CD14-positive monocyte (primary cell): Measurements from ENCODE around the gene PARP9. TPM values are rescaled to one million over a fixed set of nuclear protein-coding genes. Genes with fewer than 3 reads are reported as not detected.

ENCODE experiments used
- DNase-seq, 3 donors: peaks; one replicate each; pipeline ENCODE4 v3.0.0-alpha.2; 2011 to 2022
- H2AFZ ChIP-seq: 2 replicates; pipeline ENCODE4 v1.6.0; 2012; ENCODE audit warnings: mild to moderate bottlenecking, low read depth, low read length, inconsistent platforms; ENCODE audit not compliant: insufficient read depth, poor library complexity, severe bottlenecking
- H3K27ac ChIP-seq, 2 donors: 1 replicate in 1 of 2; 2 replicates in 1 of 2; pipeline ENCODE4 v1.5.1; 2012 to 2013; ENCODE audit warnings: low read length in 2 of 2, control low read depth in 1 of 2, inconsistent platforms in 1 of 2, low read depth in 1 of 2, mild to moderate bottlenecking in 1 of 2
- H3K27me3 ChIP-seq, 2 donors: one replicate each; pipeline versions ENCODE4 v1.6.0 to v1.6.1; 2011 to 2013; ENCODE audit warnings: low read length in 2 of 2; ENCODE audit not compliant: control insufficient read depth in 2 of 2, insufficient read depth in 2 of 2
- H3K36me3 ChIP-seq, 2 donors: replicated peaks in 1 of 2; 1 replicate in 1 of 2; 2 replicates in 1 of 2; pipeline versions ENCODE4 v1.5.1 to v1.6.1; 2012 to 2013; ENCODE audit warnings: low read length in 2 of 2, control low read depth in 1 of 2, inconsistent platforms in 1 of 2, mild to moderate bottlenecking in 1 of 2; ENCODE audit not compliant: insufficient read depth in 2 of 2, control insufficient read depth in 1 of 2
- H3K4me1 ChIP-seq, 2 donors: 1 replicate in 1 of 2; 2 replicates in 1 of 2; pipeline versions ENCODE4 v1.5.1 to v1.6.1; 2012 to 2013; ENCODE audit warnings: low read length in 2 of 2, control low read depth in 1 of 2, inconsistent platforms in 1 of 2, mild to moderate bottlenecking in 1 of 2, moderate library complexity in 1 of 2; ENCODE audit not compliant: insufficient read depth in 2 of 2, control insufficient read depth in 1 of 2
- H3K4me2 ChIP-seq: replicated peaks from 2 replicates; pipeline ENCODE3; 2012; ENCODE audit warnings: low read length, moderate library complexity, mild to moderate bottlenecking; ENCODE audit not compliant: poor library complexity, severe bottlenecking; ENCODE audit errors: extremely low read depth
- H3K4me3 ChIP-seq, 3 experiments: fragments of 200-600 bp in 1 of 3; sonication (generic) in 1 of 3; replicated peaks in 1 of 3; 1 replicate in 2 of 3; 2 replicates in 1 of 3; pipeline ENCODE4 v1.5.1; 2011 to 2013; ENCODE audit warnings: low read length in 3 of 3, mild to moderate bottlenecking in 3 of 3, control low read depth in 2 of 3, low read depth in 2 of 3, inconsistent platforms in 1 of 3, moderate library complexity in 1 of 3
- H3K79me2 ChIP-seq: 2 replicates; pipeline ENCODE4 v1.6.0; 2012; ENCODE audit warnings: mild to moderate bottlenecking, control low read depth, inconsistent platforms, low read length, moderate library complexity; ENCODE audit not compliant: insufficient read depth
- H3K9ac ChIP-seq: 2 replicates; pipeline ENCODE4 v1.6.0; 2017; ENCODE audit warnings: low read length, mild to moderate bottlenecking; ENCODE audit not compliant: insufficient read depth, poor library complexity, severe bottlenecking
- H3K9me3 ChIP-seq, 2 donors: replicated peaks in 1 of 2; 1 replicate in 1 of 2; 2 replicates in 1 of 2; pipeline versions ENCODE4 v1.5.1 to v1.6.1; 2012 to 2013; ENCODE audit warnings: low read length in 2 of 2, control low read depth in 1 of 2; ENCODE audit not compliant: control insufficient read depth in 1 of 2, insufficient read depth in 1 of 2
- H4K20me1 ChIP-seq: 2 replicates; pipeline ENCODE4 v1.6.0; 2012; ENCODE audit warnings: mild to moderate bottlenecking, low read length, control low read depth, moderate library complexity; ENCODE audit not compliant: insufficient read depth
- H3K27ac Mint-ChIP-seq, 7 donors: one replicate each; pipeline ENCODE4 v1.8.0; 2020; ENCODE audit warnings: mild to moderate bottlenecking in 7 of 7, mixed read lengths in 7 of 7, moderate library complexity in 6 of 7, inconsistent platforms in 2 of 7
- H3K27me3 Mint-ChIP-seq, 3 donors: one replicate each; pipeline ENCODE4 v1.8.0; 2021 to 2022; ENCODE audit warnings: low read depth in 3 of 3, mild to moderate bottlenecking in 3 of 3, mixed read lengths in 3 of 3, moderate library complexity in 3 of 3, inconsistent platforms in 1 of 3
- H3K36me3 Mint-ChIP-seq, 2 donors: one replicate each; pipeline ENCODE4 v1.8.0; 2020; ENCODE audit warnings: mixed read lengths in 2 of 2, inconsistent platforms in 1 of 2, mild to moderate bottlenecking in 1 of 2
- H3K4me1 Mint-ChIP-seq: one replicate; pipeline ENCODE4 v1.8.0; 2020; ENCODE audit warnings: mild to moderate bottlenecking, mixed read lengths
- H3K4me3 Mint-ChIP-seq, 2 donors: one replicate each; pipeline ENCODE4 v1.8.0; 2020; ENCODE audit warnings: mild to moderate bottlenecking in 2 of 2, mixed read lengths in 2 of 2, moderate library complexity in 1 of 2
- H3K9me3 Mint-ChIP-seq, 7 donors: one replicate each; pipeline ENCODE4 v1.8.0; 2020 to 2022; ENCODE audit warnings: mixed read lengths in 7 of 7, mild to moderate bottlenecking in 6 of 7, moderate library complexity in 6 of 7, inconsistent platforms in 2 of 7
- WGBS: methylation state at CpG from one replicate; pipeline ENCODE4 v1.1.5; 2013; ENCODE audit warnings: missing lambda C conversion rate; ENCODE audit not compliant: insufficient coverage; 5-methylcytosine and 5-hydroxymethylcytosine counted together
- intact Hi-C, 2 donors: fragments of 100-400 bp; cut with micrococcal nuclease; formaldehyde crosslinking; loops; one replicate each; pipeline versions ENCODE4 v1.15.0 to v1.15.1; 2023
- polyA plus RNA-seq, 3 donors: library from polyadenylated mRNA; depleted of rRNA in 1 of 3; unstranded in 2 of 3; stranded (reverse) in 1 of 3; fragments of 300-500 nt in 2 of 3; fragments of >200 nt in 1 of 3; fragmentation: Illumina TruSeq in 2 of 3; gene quantifications; 1 replicate in 2 of 3; 2 replicates in 1 of 3; pipeline ENCODE4 v1.2.3, GENCODE V29; 2012 to 2021
- TF ChIP-seq, protein P1 (sequence below): fragments of 200-600 bp; IDR thresholded peaks from one replicate; pipeline ENCODE4 v1.8.0; 2022; ENCODE audit warnings: antibody characterized with exemption, mild to moderate bottlenecking

Gene PARP9
- polyA plus RNA-seq, 3 donors = 31.4 to 43.3 (median 34.4) TPM

DNA sequence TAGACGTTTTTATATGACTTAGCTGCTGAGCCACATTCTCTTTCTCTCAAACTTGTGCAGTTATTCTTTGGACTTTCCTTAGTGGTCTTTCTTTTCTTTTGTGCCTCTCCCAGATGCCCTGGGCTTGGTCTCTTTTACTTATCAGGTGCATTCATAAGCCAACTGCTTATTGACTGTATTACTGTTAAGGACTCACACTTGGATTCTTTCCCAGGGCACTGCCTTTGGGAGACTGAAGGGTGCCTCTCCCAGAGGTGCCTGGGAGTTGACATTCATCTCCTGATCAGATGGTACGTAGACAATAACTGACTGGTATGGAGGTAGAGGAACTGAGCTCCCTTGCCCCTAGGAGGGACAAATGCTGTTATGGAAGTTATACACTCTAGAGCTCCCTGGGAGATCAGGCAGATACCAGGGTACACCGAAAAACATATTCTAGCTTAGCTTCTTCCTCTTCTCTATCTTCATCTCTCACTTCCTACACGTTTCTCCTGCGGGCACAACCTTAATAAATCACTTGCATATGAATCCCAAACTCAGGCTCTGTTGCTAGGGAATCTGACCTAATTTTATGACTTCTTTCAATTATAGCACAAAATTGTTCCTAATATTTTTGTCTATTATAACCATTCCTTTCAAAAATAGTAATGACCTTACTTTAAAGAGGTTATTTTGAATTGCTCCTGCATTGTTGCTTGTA lies 38.1 kb upstream of the PARP9 start:
- Mint-ChIP-seq H3K36me3 (no peaks in the 10 kb centered on the region), H3K27ac (no peak overlapping the region), H3K9me3 (no peaks in the 10 kb centered on the region), H3K4me1 (peaks cover 4% of the 10 kb centered on the region), H3K27me3 (peaks cover 0 to 2% (median 1%) of the 10 kb centered on the region in 3 donors), H3K4me3 (no peak overlapping the region)
- no peak overlapping the region for H3K27ac ChIP-seq
- no peaks in the 10 kb centered on the region for H3K36me3 ChIP-seq
- no peaks in the 10 kb centered on the region for H4K20me1 ChIP-seq
- no peak overlapping the region for H3K4me3 ChIP-seq
- intact Hi-C loops = no loop called here
- TF ChIP-seq, protein P1, sequence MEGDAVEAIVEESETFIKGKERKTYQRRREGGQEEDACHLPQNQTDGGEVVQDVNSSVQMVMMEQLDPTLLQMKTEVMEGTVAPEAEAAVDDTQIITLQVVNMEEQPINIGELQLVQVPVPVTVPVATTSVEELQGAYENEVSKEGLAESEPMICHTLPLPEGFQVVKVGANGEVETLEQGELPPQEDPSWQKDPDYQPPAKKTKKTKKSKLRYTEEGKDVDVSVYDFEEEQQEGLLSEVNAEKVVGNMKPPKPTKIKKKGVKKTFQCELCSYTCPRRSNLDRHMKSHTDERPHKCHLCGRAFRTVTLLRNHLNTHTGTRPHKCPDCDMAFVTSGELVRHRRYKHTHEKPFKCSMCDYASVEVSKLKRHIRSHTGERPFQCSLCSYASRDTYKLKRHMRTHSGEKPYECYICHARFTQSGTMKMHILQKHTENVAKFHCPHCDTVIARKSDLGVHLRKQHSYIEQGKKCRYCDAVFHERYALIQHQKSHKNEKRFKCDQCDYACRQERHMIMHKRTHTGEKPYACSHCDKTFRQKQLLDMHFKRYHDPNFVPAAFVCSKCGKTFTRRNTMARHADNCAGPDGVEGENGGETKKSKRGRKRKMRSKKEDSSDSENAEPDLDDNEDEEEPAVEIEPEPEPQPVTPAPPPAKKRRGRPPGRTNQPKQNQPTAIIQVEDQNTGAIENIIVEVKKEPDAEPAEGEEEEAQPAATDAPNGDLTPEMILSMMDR = no peak
- no peak for DNase-seq
- no peaks in the 10 kb centered on the region for H3K4me1 ChIP-seq
- H2AFZ ChIP-seq = no peak overlapping the region
- 42% methylated on average over 2 of the region's 5 CpGs for WGBS
- no peak overlapping the region for H3K4me2 ChIP-seq
- H3K9ac ChIP-seq = no peak overlapping the region
- no peaks in the 10 kb centered on the region for H3K9me3 ChIP-seq
- H3K27me3 ChIP-seq = no peaks in the 10 kb centered on the region
- H3K79me2 ChIP-seq = no peaks in the 10 kb centered on the region

DNA sequence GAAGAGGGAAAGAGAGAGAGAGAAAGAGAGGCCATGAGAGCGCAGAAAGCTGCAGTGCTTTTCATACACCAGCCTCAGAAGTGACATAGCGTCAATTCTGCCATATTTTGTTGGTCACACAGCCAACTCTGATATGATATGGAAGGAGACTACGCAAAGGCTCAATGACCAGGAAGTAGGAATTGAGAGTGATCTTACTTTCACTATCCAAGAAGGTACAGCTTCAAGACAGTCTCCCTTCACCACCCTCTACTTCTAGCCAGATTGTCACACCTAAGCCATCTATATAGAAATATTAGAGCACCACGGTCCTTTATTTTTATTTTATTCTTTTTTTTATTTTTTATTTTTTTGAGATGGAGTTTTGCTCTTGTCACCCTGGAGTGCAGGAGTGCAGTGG lies 34.5 kb upstream of the PARP9 start:
- no CpG with 5 or more reads among the region's 4 CpGs for WGBS
- no peak overlapping the region for H3K4me3 ChIP-seq
- no peaks in the 10 kb centered on the region for H3K27me3 Mint-ChIP-seq
- TF ChIP-seq, protein P1 = no peak
- no peak overlapping the region for H2AFZ ChIP-seq
- peaks cover 0 to 5% (median 2%) of the 10 kb centered on the region in 7 donors for H3K9me3 Mint-ChIP-seq
- H3K36me3 Mint-ChIP-seq = no peaks in the 10 kb centered on the region
- H3K36me3 ChIP-seq = no peaks in the 10 kb centered on the region
- H3K27ac Mint-ChIP-seq = no peak overlapping the region
- no peaks in the 10 kb centered on the region for H3K79me2 ChIP-seq
- DNase-seq = no peak
- no peaks in the 10 kb centered on the region for H3K4me1 ChIP-seq
- intact Hi-C loops = no loop called here
- no peaks in the 10 kb centered on the region for H4K20me1 ChIP-seq
- H3K27ac ChIP-seq = no peak overlapping the region
- no peak overlapping the region for H3K4me2 ChIP-seq
- no peak overlapping the region for H3K9ac ChIP-seq
- H3K4me3 Mint-ChIP-seq = no peak overlapping the region
- H3K9me3 ChIP-seq = no peaks in the 10 kb centered on the region
- H3K27me3 ChIP-seq = no peaks in the 10 kb centered on the region
- peaks cover 4% of the 10 kb centered on the region for H3K4me1 Mint-ChIP-seq
